NCI-H1930 (cell line): ENCODE data around the gene XYLT1.

Experiments used
- DNase-seq, 2 experiments: peaks; one replicate each; lab custom pipeline; 2025; lab: John Stamatoyannopoulos, UW

The XYLT1 gene

GRCh38 chr16:17357307-17358062, 113.3 kb downstream of the XYLT1 start:
- no peak for DNase-seq

GRCh38 chr16:17356243-17356933, 114.4 kb downstream of the XYLT1 start:
- no peak for DNase-seq

- no peak for DNase-seq
Measured at GRCh38 chr16:17354685-17355084, 116.1 kb downstream of the XYLT1 start.

- no peak for DNase-seq
Measured at GRCh38 chr16:17354141-17354601, 116.6 kb downstream of the XYLT1 start.

GRCh38 chr16:17353561-17353960, 117.2 kb downstream of the XYLT1 start:
- no peak for DNase-seq

- no peak for DNase-seq
Measured at GRCh38 chr16:17351441-17352035, 119.2 kb downstream of the XYLT1 start.

DNA sequence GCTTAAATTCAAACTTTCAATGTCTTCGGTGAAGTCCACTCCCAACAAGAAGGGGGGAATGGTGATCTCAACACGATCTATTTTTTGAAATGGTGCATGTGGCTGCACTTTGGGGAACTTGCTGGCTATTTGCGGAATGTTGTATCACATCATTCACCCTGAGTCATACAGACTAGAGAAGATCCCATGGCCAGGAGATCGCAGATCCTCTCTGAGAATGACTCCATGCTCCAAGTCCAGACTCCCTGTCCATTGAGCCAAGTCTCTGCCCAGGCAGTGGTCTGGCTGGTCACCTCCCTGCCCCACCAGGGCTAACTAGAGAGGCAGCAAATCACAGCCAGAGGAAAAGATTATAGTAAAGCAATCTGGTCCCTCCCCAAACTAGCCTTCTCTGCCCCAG, 120.6 kb downstream of the XYLT1 start:
- no peak for DNase-seq

DNA sequence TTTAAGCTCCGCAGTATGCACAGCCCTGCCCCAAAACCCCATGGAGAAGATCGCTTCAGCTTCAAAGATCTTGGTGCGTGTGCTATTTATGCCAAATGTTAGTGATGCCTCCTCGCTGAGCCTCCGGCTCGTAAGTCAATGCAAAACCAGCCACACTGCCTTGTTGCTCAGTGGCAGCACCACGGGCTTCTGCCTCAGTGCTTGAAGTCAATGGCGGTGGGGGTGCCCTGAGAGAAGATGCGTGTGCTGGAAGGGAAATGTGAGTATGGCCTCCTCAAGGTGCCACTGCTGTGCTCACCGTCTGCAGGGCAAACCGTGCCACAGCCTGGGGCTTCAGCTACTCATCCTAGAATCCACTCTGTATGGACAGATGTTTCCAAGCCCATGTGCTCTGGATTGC, 121.9 kb downstream of the XYLT1 start:
- no peak for DNase-seq

DNA sequence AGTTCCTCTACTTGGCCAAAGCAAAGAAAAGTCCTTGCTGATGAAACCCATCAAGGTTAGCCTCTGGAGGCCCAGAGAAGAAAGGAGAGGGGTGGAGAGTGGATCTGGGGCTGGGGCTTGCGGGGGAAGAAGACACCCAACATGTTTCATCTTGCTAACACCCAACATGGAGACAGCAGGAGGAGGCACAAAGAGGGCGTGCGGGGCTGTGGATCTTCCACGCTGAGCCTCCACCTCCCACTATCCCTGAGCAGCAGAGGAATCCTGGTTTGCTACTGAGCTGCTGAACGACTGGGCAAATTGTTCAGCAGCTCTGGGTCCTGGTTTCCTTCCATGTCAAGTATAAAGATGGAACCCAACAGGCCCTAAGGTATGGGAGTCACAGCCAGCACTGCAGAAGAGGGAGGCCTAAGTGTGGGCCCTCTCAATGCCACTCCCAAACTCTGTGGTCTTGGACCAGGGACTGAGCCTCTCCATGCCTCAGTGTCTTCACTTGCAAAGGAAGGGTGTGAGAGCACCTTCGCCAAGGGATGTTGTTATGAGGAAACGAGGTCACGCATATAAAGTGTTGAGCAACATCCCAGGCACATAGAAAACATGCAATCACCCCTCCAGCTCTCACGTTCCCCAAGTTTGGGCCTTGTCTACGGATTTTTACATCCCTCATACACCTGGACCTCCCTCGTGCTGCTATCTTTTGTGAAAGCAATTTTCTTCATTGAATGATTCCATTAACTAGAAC, 122.5 kb downstream of the XYLT1 start:
- no peak for DNase-seq

DNA sequence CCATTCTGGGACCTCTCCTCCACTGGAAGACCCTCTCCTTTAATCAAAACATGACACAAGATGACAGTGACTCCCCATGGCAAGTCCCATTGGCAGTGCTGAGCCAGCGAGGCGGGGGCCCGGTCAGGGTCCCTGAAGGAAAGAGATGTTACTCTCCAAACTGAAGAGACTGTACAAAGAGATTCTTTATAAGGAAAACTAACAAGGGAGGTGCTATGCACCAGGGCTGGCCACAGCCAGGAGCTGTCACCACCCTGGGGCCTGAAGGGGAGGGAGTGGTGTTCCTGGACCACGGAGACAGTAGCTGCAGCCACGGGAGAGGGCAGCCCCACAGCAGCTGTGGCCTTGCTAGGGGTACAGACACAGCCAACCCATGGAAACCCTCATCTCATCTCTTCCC, 123.1 kb downstream of the XYLT1 start:
- DNase-seq: no peak

GRCh38 chr16:17346621-17347569, 123.9 kb downstream of the XYLT1 start:
- DNase-seq: no peak

DNA sequence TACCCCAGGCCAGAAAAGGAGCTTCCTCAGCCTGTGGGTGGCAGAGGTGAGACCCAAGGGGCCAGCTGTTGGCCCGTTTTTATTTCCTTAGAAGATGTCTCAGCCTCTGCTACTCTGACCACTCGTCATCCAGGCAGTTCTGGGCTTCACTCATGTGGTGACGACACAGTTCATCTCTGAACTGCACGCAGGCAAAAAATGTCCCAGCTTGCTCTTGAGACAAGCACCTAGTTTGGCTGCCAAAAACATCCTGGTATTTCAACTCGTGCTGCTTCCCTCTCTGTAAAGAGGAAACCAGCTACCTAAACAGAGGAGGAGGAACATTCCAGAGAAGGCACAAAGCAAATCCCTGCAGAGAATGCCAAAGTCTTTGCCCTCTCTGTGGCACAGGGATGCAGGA, 125.7 kb downstream of the XYLT1 start:
- DNase-seq: no peak

DNA sequence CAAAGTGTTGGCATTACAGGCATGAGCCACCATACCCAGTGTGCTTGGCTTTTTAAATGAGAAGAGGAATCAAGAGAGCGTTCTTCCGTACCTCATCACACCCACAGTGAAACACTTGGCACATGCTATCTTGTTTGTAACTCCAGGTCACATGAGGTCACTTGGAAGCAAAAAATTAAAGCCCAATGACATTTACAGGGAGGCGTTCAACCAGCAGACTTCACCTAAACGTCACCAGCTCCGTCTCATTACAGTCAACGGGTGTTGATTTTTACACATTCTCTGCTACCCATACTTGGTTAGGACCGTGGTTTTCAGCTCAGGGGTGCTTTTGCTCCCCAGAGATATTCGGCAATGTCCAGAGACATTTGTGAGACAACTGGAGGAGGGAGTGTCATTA, 127.0 kb downstream of the XYLT1 start:
- DNase-seq: no peak

DNA sequence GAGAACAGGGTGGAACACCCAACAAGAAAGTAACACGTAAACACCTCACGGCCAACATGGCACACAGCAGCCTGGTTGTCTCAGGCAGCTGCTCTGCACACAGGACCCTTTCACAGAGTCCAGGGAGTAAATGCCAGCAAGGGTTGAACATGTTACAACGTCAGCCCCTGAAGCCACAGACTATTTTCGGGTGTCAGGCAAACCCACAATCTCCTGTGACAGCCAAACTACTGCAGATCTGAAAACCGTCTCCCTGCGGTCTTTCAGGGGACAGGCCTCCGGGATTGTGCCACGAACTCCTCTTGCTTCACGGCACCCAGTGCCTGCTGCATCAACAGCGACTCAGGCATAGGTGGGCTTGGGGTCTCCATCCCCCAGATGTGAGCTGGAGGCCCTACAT, 127.7 kb downstream of the XYLT1 start:
- DNase-seq: no peak

GRCh38 chr16:17342031-17342430, 128.7 kb downstream of the XYLT1 start:
- DNase-seq: no peak

DNA sequence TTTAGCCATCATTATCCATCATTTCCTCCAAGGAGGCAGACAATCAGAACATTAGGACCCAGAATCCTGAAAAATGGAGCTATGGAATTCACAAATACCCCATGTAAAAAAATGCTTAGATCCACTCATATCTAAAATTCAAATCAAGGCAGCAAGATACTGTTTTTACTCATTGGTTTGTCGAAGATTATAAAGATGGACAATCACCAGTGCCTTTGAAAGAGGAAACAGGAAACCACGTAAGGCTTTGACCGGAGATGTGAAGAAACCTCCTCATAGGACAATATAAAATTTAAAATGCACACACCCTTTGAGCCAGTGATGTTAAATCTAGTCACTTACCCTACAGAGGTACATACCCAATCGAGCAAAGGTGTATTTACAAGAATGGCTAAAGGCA, 130.0 kb downstream of the XYLT1 start:
- no peak for DNase-seq

- no peak for DNase-seq
Measured at GRCh38 chr16:17339764-17340541, 130.8 kb downstream of the XYLT1 start.

DNA sequence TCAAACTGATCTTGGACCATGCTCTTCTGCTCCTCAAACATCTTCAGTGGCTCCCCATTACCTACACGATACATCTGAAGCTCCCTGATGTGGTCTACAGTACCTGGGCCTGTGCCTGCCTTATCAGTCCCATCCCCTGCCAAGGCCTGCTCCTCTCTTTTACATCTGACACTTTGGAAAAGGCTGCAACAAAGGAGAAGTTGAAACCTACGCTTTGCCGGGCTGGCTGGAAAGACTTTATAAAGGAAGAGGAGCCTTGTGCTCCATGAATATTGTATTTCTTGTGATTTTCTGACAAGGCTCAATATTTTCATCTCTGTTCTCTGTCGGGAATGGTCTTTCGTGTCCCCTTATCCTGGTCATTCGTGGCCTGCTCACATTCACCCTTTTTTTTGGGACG, 132.5 kb downstream of the XYLT1 start:
- DNase-seq: no peak

DNA sequence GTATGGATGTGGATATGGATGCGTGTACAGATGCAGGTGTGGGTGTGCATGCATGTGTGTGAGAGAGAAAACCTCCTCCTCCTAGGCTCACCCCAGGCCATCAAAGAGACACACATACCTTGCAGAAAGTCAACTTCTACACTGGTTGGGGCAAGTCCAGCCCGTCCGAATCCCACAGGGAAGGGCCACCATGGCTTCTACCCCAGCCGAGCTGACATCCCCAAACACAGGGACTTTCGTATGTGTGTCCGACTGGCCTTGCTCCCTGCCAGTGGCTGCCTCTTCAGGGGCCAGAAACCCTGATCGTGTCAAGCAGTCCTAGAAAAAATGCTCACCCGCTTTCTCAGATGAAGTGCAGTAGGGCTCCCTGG, 134.2 kb downstream of the XYLT1 start:
- no peak for DNase-seq

GRCh38 chr16:17335826-17336529, 134.8 kb downstream of the XYLT1 start:
- DNase-seq: no peak
